ENCODE results near the gene KAT2A.
"Not testable (repeated sequence)": the region's sequence is repeated elsewhere in the genome, so short reads cannot be mapped to it uniquely, and the experiment has no call there.

DNA sequence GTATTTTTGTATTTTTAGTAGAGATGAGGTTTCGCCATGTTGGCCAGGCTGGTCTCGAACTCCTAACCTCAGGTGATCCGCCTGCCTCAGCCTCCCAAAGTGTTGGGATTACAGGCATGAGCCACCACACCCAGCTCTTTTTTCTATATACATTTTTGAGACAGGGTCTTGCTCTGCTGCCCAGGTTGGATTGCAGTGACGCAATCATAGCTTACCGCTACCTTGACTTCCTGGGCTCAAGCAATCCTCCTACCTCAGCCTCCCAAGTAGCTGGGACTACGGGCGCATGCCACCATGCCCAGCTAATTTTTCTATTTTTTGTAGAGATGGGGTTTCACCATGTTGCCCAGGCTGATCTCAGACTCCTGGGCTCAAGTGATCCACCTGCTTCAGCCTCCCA is 19.5 kb upstream of the KAT2A start:
- TF ChIP-seq, protein P1, sequence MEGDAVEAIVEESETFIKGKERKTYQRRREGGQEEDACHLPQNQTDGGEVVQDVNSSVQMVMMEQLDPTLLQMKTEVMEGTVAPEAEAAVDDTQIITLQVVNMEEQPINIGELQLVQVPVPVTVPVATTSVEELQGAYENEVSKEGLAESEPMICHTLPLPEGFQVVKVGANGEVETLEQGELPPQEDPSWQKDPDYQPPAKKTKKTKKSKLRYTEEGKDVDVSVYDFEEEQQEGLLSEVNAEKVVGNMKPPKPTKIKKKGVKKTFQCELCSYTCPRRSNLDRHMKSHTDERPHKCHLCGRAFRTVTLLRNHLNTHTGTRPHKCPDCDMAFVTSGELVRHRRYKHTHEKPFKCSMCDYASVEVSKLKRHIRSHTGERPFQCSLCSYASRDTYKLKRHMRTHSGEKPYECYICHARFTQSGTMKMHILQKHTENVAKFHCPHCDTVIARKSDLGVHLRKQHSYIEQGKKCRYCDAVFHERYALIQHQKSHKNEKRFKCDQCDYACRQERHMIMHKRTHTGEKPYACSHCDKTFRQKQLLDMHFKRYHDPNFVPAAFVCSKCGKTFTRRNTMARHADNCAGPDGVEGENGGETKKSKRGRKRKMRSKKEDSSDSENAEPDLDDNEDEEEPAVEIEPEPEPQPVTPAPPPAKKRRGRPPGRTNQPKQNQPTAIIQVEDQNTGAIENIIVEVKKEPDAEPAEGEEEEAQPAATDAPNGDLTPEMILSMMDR (IDR thresholded peaks at IDR 0.05): not testable (repeated sequence)
- not testable (repeated sequence) for TF ChIP-seq POLR2A (IDR thresholded peaks at IDR 0.05)

Measured in breast epithelium (tissue), 3 donors.